A549 (cell line): ENCODE measurements around the gene EAF1. TPM values are rescaled to one million over a fixed set of nuclear protein-coding genes. Genes with fewer than 3 reads are reported as not detected.
"Not testable (repeated sequence)": the region's sequence is repeated elsewhere in the genome, so short reads cannot be mapped to it uniquely, and the experiment has no call there.

Experiments
- ATAC-seq, 2 experiments: fragments of 200-7000 bp in 1 of 2; fragments of >200 bp in 1 of 2; cut with Nextera tagmentation in 1 of 2; cut with Tn5 transposase in 1 of 2; 3 replicates each; pipeline versions ENCODE4 v1.8.0 to v1.9.1; 2018 to 2020; ENCODE audit warnings: mild to moderate bottlenecking in 1 of 2, moderate library complexity in 1 of 2
- CTCF ChIA-PET: fragments of 300-600 bp; sonication (Branson Sonifier 250); formaldehyde crosslinking; extraction: SDS; loops from one replicate; lab custom pipeline; 2021; ENCODE audit warnings: antibody characterized with exemption, inconsistent platforms; lab: Yijun Ruan, JAX
- POLR2A ChIA-PET: fragments of 350-600 bp; formaldehyde crosslinking; extraction: SDS; loops from one replicate; lab custom pipeline; 2021; ENCODE audit warnings: antibody characterized with exemption, inconsistent platforms; lab: Yijun Ruan, JAX
- DNase-seq, 2 experiments: peaks; one replicate each; pipeline versions ENCODE4 v3.0.0 to v3.0.0-alpha.2; 2011 to 2016; ENCODE audit warnings: low read depth in 1 of 2, low spot score in 1 of 2
- FAIRE-seq: peaks from 2 replicates; lab custom pipeline; 2011; peaks lifted over from hg19 to GRCh38; lab: Jason Lieb, UNC
- H3K27ac ChIP-seq, 2 experiments: fragments of >200 bp; sonication (Bioruptor Twin); formaldehyde crosslinking; 3 replicates each; pipeline ENCODE4 v1.5.1; 2016 to 2017
- H3K4me1 ChIP-seq: fragments of >200 bp; sonication (Bioruptor Twin); formaldehyde crosslinking; 3 replicates; pipeline ENCODE4 v1.6.1; 2016
- H3K4me2 ChIP-seq: fragments of >200 bp; sonication (Bioruptor Twin); formaldehyde crosslinking; 3 replicates; pipeline ENCODE4 v1.6.1; 2016
- H3K4me3 ChIP-seq: fragments of >200 bp; sonication (Bioruptor Twin); formaldehyde crosslinking; 3 replicates; pipeline ENCODE4 v1.5.1; 2016
- H3K9me3 ChIP-seq: fragments of >200 bp; sonication (Bioruptor Twin); formaldehyde crosslinking; 3 replicates; pipeline ENCODE4 v1.6.1; 2016
- CBX8 ChIP-seq: fragments of 200-600 bp; sonication (generic); IDR thresholded peaks from 2 replicates; pipeline ENCODE4 v1.6.1; 2016
- CHD4 ChIP-seq: fragments of 200-600 bp; sonication (generic); IDR thresholded peaks from 2 replicates; pipeline ENCODE4 v1.6.1; 2016; ENCODE audit warnings: antibody characterized with exemption, mild to moderate bottlenecking, borderline replicate concordance
- CTCF ChIP-seq: fragments of >200 bp; sonication (Bioruptor Twin); formaldehyde crosslinking; IDR thresholded peaks from 3 replicates; pipeline ENCODE4 v1.5.1; 2016
- FOSB ChIP-seq: fragments of 250-450 bp; sonication (Bioruptor Pico); IDR thresholded peaks from 2 replicates; pipeline ENCODE4 v1.5.0; 2020; ENCODE audit warnings: mild to moderate bottlenecking, moderate library complexity
- FOSL2 ChIP-seq, 2 experiments: fragments of 450-650 bp in 1 of 2; fragments of >200 bp in 1 of 2; sonication (Bioruptor Twin) in 1 of 2; formaldehyde crosslinking; IDR thresholded peaks; 2 replicates each; pipeline versions ENCODE4 v1.5.0 to v1.6.1; 2016 to 2020; ENCODE audit warnings: mild to moderate bottlenecking in 1 of 2, moderate library complexity in 1 of 2
- GATA3 ChIP-seq: IDR thresholded peaks from 2 replicates; pipeline ENCODE4 v1.6.1; 2012; ENCODE audit warnings: borderline replicate concordance
- HOXA7 ChIP-seq: fragments of 250-450 bp; sonication (Bioruptor Pico); IDR thresholded peaks from 2 replicates; pipeline ENCODE4 v1.5.0; 2020; ENCODE audit warnings: mild to moderate bottlenecking, moderate library complexity
- JUN ChIP-seq, 2 experiments: fragments of >200 bp; sonication (Bioruptor Twin); formaldehyde crosslinking; IDR thresholded peaks; 2 replicates in 1 of 2; 3 replicates in 1 of 2; pipeline ENCODE4 v1.6.1; 2016 to 2017
- NPAS2 ChIP-seq: fragments of 250-450 bp; sonication (Bioruptor Pico); IDR thresholded peaks from 2 replicates; pipeline ENCODE4 v1.8.0; 2022; ENCODE audit warnings: mild to moderate bottlenecking, moderate library complexity, borderline replicate concordance
- PBX3 ChIP-seq: IDR thresholded peaks from 2 replicates; pipeline ENCODE4 v1.6.1; 2012
- RAD21 ChIP-seq, 2 experiments: fragments of >200 bp in 1 of 2; sonication (Bioruptor Twin) in 1 of 2; formaldehyde crosslinking in 1 of 2; IDR thresholded peaks in 1 of 2; conservative IDR thresholded peaks in 1 of 2; 2 replicates in 1 of 2; 3 replicates in 1 of 2; pipeline ENCODE4 v1.6.1; 2012 to 2018; ENCODE audit warnings: inconsistent platforms in 1 of 2
- RARB ChIP-seq: fragments of 250-450 bp; sonication (Bioruptor Pico); IDR thresholded peaks from 2 replicates; pipeline ENCODE4 v1.8.0; 2021; ENCODE audit warnings: mild to moderate bottlenecking, moderate library complexity
- SMC3 ChIP-seq: fragments of >200 bp; sonication (Bioruptor Twin); formaldehyde crosslinking; IDR thresholded peaks from 3 replicates; pipeline ENCODE4 v1.6.1; 2018; ENCODE audit warnings: inconsistent platforms
- SREBF2 ChIP-seq: fragments of 450-650 bp; IDR thresholded peaks from 2 replicates; pipeline ENCODE4 v1.6.1; 2014; ENCODE audit warnings: mild to moderate bottlenecking, moderate library complexity
- TFCP2L1 ChIP-seq: fragments of 250-450 bp; sonication (Bioruptor Pico); IDR thresholded peaks from 2 replicates; pipeline ENCODE4 v1.5.0; 2021; ENCODE audit warnings: mild to moderate bottlenecking
- ZC3H11A ChIP-seq: fragments of 450-650 bp; IDR thresholded peaks from 2 replicates; pipeline ENCODE4 v1.6.1; 2014; ENCODE audit warnings: antibody characterized with exemption, mild to moderate bottlenecking
- ZFP36 ChIP-seq: fragments of 450-650 bp; IDR thresholded peaks from 2 replicates; pipeline ENCODE4 v1.6.1; 2014; ENCODE audit warnings: borderline replicate concordance; ENCODE audit not compliant: partially characterized antibody
- ZNF302 ChIP-seq: fragments of 250-450 bp; sonication (Bioruptor Pico); IDR thresholded peaks from 2 replicates; pipeline ENCODE4 v1.9.0; 2021; ENCODE audit warnings: inconsistent platforms, mild to moderate bottlenecking, moderate library complexity
- ZSCAN20 ChIP-seq: fragments of 250-450 bp; sonication (Bioruptor Pico); IDR thresholded peaks from 2 replicates; pipeline ENCODE4 v1.8.0; 2022; ENCODE audit warnings: mild to moderate bottlenecking, moderate library complexity
- WGBS: methylation state at CpG from one replicate; pipeline ENCODE4 v1.1.6; 2017; ENCODE audit errors: missing lambda C conversion rate; 5-methylcytosine and 5-hydroxymethylcytosine counted together
- polyA plus RNA-seq, 4 experiments: library from polyadenylated mRNA; depleted of rRNA in 3 of 4; stranded (reverse); fragments of >200 nt; fragmentation: RNase III in 1 of 4; extraction: RNeasy Plus Mini Kit Qiagen cat#74134 plus additional on column Dnase treatment in 1 of 4; gene quantifications; 2 replicates in 3 of 4; 3 replicates in 1 of 4; pipeline ENCODE4 v1.2.3, GENCODE V29; 2011 to 2017
- TF ChIP-seq, protein P1 (sequence below): fragments of 150-350 bp; IDR thresholded peaks from 2 replicates; pipeline ENCODE4 v1.6.1; 2014; ENCODE audit warnings: low read depth, mild to moderate bottlenecking, low read length
- TF ChIP-seq, protein P2 (sequence below): IDR thresholded peaks from 2 replicates; pipeline ENCODE4 v1.6.1; 2012

The EAF1 gene
- polyA plus RNA-seq, 2 of the 4 experiments (the other 2 are of a cell fraction) = 13.9 to 20.7 TPM

- H3K4me1 ChIP-seq = no peaks in the 10 kb centered on the region
- peak; percentile 69 to 71 for DNase-seq
- 34% methylated on average over 3 of the region's 3 CpGs for WGBS
- H3K4me2 ChIP-seq = no peak overlapping the region
- ATAC-seq = peak; percentile 73 to 90; a peak in 5 of 6 replicates
- no peak overlapping the region for H3K27ac ChIP-seq
- FAIRE-seq = peak; percentile 70
- H3K4me3 ChIP-seq = no peak overlapping the region
- no peaks in the 10 kb centered on the region for H3K9me3 ChIP-seq
- ChIA-PET CTCF (interaction anchor here (0.6 to 8.5 kb wide), 46 partner anchors 9 to 479 kb away, joined by 3 to 175 read pairs (median 4); partner anchors contain the start of genes CAPN7 and SH3BP5), POLR2A (interaction anchor here (1.0 kb wide), 1 partner anchor 138 kb away, joined by 5 read pairs; no protein-coding TSS in a partner anchor)
- no peak for TF ChIP-seq CBX8
- TF ChIP-seq RAD21 (conservative IDR thresholded peaks at IDR 0.05 in 1 of 2, IDR thresholded peaks at IDR 0.05 in 1 of 2) = peak; percentile 62 to 68
- TF ChIP-seq CTCF = peak; percentile 78
- TF ChIP-seq SMC3 = peak; percentile 76
Observed at GRCh38 chr3:15405448-15406050, 21.8 kb upstream of the EAF1 start.

DNA sequence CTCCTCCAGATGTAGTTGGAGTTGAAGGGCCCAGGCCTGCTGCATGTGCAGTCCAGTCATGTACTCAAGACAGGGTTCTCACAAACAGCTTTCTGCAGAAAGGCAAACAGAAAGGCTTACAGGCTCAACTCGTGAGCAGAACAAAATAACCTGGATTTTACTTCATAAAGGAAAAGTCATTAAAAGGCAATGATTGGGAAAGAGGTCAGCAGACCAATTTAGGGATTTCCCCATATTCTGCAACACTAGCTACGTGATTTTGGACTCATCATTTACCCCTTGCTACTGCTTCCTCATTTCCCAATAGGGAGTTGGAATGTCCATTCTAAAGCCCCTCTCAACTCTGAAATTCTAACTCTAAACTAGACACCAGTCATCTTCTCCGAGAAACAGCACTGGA is 18.2 kb upstream of the EAF1 start:
- 90% methylated on average over 3 of the region's 3 CpGs for whole genome bisulfite sequencing
- CTCF ChIA-PET = interaction anchor here (8.5 kb wide), 1 partner anchor 142 kb away, joined by 175 read pairs; no protein-coding TSS in a partner anchor

GRCh38 chr3:15409774-15410173 is 17.6 kb upstream of the EAF1 start:
- FAIRE-seq = no peak
- Histone ChIP-seq H3K4me1 (no peaks in the 10 kb centered on the region), H3K27ac (no peak overlapping the region), H3K4me2 (no peak overlapping the region), H3K9me3 (no peaks in the 10 kb centered on the region), H3K4me3 (no peak overlapping the region)
- DNase-seq = no peak
- no peak for ATAC-seq
- ChIA-PET CTCF (interaction anchor here (8.5 kb wide), 1 partner anchor 143 kb away, joined by 175 read pairs; no protein-coding TSS in a partner anchor), POLR2A (no interaction called here)
- TF ChIP-seq FOSB = no peak
- TF ChIP-seq ZC3H11A = no peak
- WGBS = 91% methylated on average over 2 of the region's 2 CpGs

More for the DNA sequence above, 18.2 kb upstream of the EAF1 start:
- DNase-seq (no peak), FAIRE-seq (no peak), ATAC-seq (no peak)
- Histone ChIP-seq H3K9me3 (no peaks in the 10 kb centered on the region), H3K4me3 (no peak overlapping the region), H3K4me2 (no peak overlapping the region), H3K27ac (no peak overlapping the region)
- POLR2A ChIA-PET = no interaction called here
- TF ChIP-seq, protein P1, sequence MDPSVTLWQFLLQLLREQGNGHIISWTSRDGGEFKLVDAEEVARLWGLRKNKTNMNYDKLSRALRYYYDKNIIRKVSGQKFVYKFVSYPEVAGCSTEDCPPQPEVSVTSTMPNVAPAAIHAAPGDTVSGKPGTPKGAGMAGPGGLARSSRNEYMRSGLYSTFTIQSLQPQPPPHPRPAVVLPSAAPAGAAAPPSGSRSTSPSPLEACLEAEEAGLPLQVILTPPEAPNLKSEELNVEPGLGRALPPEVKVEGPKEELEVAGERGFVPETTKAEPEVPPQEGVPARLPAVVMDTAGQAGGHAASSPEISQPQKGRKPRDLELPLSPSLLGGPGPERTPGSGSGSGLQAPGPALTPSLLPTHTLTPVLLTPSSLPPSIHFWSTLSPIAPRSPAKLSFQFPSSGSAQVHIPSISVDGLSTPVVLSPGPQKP = no peak
- TF ChIP-seq, protein P2, sequence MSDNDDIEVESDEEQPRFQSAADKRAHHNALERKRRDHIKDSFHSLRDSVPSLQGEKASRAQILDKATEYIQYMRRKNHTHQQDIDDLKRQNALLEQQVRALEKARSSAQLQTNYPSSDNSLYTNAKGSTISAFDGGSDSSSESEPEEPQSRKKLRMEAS = no peak
- no peak for TF ChIP-seq JUN (IDR thresholded peaks at IDR 0.05)
- TF ChIP-seq ZC3H11A = no peak
- no peak for TF ChIP-seq CHD4
- TF ChIP-seq GATA3 = no peak
- TF ChIP-seq ZNF302 (CRISPR knock-in tag) = no peak
- TF ChIP-seq NPAS2 (CRISPR knock-in tag) = no peak
- no peak for TF ChIP-seq TFCP2L1
- no peak for TF ChIP-seq RARB (CRISPR knock-in tag)
- TF ChIP-seq ZSCAN20 (CRISPR knock-in tag) = no peak
- TF ChIP-seq FOSL2 (IDR thresholded peaks at IDR 0.05) = no peak
- TF ChIP-seq FOSL2 (CRISPR knock-in tag; IDR thresholded peaks at IDR 0.05) = no peak
- no peak for TF ChIP-seq SREBF2
- no peak for TF ChIP-seq SMC3
- no peak for TF ChIP-seq ZFP36
- TF ChIP-seq HOXA7 (CRISPR knock-in tag) = no peak
- no peak for TF ChIP-seq PBX3
- TF ChIP-seq, all 56 proteins: peak for 0
- no peaks in the 10 kb centered on the region for H3K4me1 ChIP-seq

GRCh38 chr3:15410966-15411365 is 16.4 kb upstream of the EAF1 start:
- H3K4me1 ChIP-seq, ATAC-seq, H3K27ac ChIP-seq, H3K4me2 ChIP-seq, H3K4me3 ChIP-seq, DNase-seq, POLR2A ChIA-PET, FAIRE-seq, H3K9me3 ChIP-seq: not testable (repeated sequence)
- CTCF ChIA-PET = interaction anchor here (0.6 kb wide), 1 partner anchor 133 kb away, joined by 3 read pairs; no protein-coding TSS in a partner anchor
- WGBS = 94% methylated on average over 7 of the region's 7 CpGs
